GM13977 (cell line): ENCODE results near the gene RREB1.
"Not testable (repeated sequence)": the region's sequence is repeated elsewhere in the genome, so short reads cannot be mapped to it uniquely, and the experiment has no call there.

Source experiments
- DNase-seq: peaks from one replicate; pipeline ENCODE4 v3.0.0; 2012; ENCODE audit warnings: low spot score
- CTCF ChIP-seq: IDR thresholded peaks from 2 replicates; pipeline ENCODE4 v1.5.1; 2012; ENCODE audit warnings: mild to moderate bottlenecking, control low read depth; ENCODE audit not compliant: insufficient read depth; ENCODE audit errors: extremely low read depth, missing control alignments
- in situ Hi-C: fragments of 300-500 bp; cut with MboI; formaldehyde crosslinking; loops from one replicate; pipeline ENCODE4 v1.12.0; 2022; ENCODE audit warnings: low sequenced_read_pairs, low pct_unique_long_range_greater_than_20kb, mixed read lengths, inconsistent platforms; ENCODE audit not compliant: unreplicated experiment

Gene RREB1

GRCh38 chr6:7273709-7274108, 165.9 kb downstream of the RREB1 start:
- in situ Hi-C loops: no loop called here
- no peak for DNase-seq
- TF ChIP-seq CTCF: no peak

GRCh38 chr6:7274525-7274924, 166.8 kb downstream of the RREB1 start:
- DNase-seq, in situ Hi-C loops: not testable (repeated sequence)

- in situ Hi-C loops: loop anchor here (5.0 to 25.0 kb wide), 3 partner anchors 111 to 761 kb away; partner anchors contain the start of genes CAGE1 and RIOK1
- TF ChIP-seq CTCF: no peak
- DNase-seq: no peak
Observed at GRCh38 chr6:7276199-7276524, 168.4 kb downstream of the RREB1 start.

DNA sequence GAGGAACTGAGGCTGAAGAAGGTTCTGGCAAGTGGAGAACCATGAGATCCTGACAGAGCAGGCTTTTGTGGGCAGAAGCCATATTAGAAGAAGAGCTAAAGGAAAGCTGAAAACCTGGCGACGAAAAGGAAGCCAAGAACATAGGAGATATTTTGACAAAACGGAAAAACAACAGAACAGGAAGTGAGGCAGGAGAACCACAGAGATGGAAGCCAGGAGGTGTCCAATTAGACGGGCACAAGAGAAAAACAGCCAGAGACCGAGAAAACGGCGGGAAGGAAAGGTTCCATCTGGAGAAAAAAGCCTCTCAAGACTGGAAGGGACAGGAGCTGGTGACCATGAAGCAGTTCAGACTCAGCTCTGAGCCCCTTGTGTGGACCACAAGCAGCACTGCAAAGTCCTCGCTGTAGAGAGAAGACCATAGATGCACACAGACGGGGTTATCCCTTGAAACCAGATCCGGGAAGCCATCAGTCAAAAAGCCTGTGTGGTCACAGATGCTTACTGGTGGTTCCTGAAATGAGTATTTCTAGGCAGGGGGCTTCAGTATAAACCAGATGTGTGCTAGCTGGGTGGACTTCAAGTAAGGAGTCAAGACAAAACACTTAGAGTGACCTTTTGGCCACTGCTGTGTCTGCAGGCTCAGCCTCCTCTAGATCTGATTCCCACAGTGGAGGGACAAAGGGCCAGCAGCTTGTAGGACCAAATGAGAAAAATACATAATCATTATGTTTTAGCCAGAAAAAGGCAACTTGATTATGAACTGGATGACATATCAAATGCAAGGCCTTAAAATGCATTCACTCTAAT, 174.5 kb downstream of the RREB1 start:
- in situ Hi-C loops: loop anchor here (25.0 kb wide), 2 partner anchors 105 to 755 kb away; partner anchors contain the start of genes CAGE1 and RIOK1
- TF ChIP-seq CTCF: no peak
- DNase-seq: no peak

DNA sequence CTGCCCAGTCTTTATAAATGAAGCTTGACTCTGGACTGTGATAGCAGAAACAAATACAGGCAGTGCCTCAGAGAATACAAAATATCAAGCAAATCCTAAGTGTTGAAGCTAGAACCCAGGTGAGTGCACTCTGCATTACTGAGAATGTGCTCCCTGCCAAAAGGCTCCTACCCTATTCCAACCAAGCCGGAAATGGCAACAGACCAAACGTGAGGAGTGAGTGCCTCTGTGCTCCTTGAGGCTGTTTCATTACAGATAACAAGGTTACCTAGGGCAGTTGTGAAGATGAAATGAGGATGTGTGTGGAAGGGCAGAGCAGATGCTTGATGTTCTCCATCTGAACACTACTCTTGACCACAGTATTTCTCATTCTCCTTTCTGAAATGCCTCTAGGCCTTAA, 175.9 kb downstream of the RREB1 start:
- no peak for TF ChIP-seq CTCF
- in situ Hi-C loops: loop anchor here (25.0 kb wide), 2 partner anchors 104 to 754 kb away; partner anchors contain the start of genes CAGE1 and RIOK1
- DNase-seq: no peak

DNA sequence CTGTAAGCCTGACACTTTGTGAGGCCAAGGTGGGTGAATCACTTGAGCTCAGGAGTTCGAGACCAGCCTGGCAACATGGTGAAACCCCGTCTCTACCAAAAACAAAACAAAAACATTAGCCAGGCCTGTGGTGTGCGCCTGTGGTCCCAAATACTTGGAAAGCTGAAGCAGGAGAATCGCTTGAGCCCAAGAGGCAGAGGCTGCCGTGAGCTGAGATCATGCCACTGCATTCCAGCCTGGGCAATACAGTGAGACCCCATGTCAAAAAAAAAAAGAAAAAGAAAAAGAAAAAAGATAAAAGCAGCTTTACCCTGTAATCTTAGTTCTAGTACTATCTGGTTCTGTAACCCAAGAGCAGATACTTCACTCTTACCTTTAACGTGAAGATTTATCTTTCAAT, 177.7 kb downstream of the RREB1 start:
- in situ Hi-C loops: loop anchor here (25.0 kb wide), 2 partner anchors 102 to 752 kb away; partner anchors contain the start of genes CAGE1 and RIOK1
- no peak for TF ChIP-seq CTCF
- no peak for DNase-seq

DNA sequence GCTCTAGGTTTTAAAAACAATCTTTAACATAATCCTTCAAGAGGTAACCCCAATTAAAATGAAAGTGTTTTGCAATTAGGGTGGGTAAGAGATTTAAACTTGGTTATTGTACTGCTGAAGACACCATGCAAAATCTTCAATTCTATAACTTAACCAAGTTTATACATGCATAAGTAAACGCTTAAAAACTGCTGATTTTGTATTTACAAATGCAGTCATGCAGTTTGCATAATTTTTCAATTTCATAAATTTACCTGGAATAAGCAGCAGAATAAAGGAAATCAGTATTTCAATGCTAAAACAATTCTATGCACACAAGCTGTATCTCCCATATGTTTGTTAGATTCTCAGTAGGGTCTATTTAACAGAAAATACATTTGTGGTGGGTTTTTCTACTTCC, 182.3 kb downstream of the RREB1 start:
- no peak for TF ChIP-seq CTCF
- in situ Hi-C loops: loop anchor here (25.0 kb wide), 2 partner anchors 97 to 747 kb away; partner anchors contain the start of genes CAGE1 and RIOK1
- no peak for DNase-seq
